Fibroblast of the aortic adventitia (primary cell): ENCODE results near the gene LCP1. TPM values are rescaled to one million over a fixed set of nuclear protein-coding genes. Genes with fewer than 3 reads are reported as not detected.
"Not testable (repeated sequence)": the region's sequence is repeated elsewhere in the genome, so short reads cannot be mapped to it uniquely, and the experiment has no call there.

Source experiments
- DNase-seq: peaks from one replicate; pipeline ENCODE4 v3.0.0-alpha.2; 2010; ENCODE audit warnings: low read depth
- H3K4me3 ChIP-seq: 2 replicates; pipeline ENCODE4 v1.5.1; 2011; ENCODE audit warnings: low read depth, mild to moderate bottlenecking, control low read depth, low read length, moderate library complexity
- CTCF ChIP-seq: IDR thresholded peaks from 2 replicates; pipeline ENCODE4 v1.5.1; 2011; ENCODE audit warnings: mild to moderate bottlenecking, low read length, control low read depth, inconsistent platforms; ENCODE audit not compliant: insufficient read depth
- total RNA-seq: library from RNA; depleted of rRNA; stranded (reverse); fragments of >200 nt; gene quantifications from 2 replicates; pipeline ENCODE4 v1.2.3, GENCODE V29; 2012; ENCODE audit warnings: low replicate concordance

Gene LCP1
- total RNA-seq, 1 donor = 0.99 TPM

DNA sequence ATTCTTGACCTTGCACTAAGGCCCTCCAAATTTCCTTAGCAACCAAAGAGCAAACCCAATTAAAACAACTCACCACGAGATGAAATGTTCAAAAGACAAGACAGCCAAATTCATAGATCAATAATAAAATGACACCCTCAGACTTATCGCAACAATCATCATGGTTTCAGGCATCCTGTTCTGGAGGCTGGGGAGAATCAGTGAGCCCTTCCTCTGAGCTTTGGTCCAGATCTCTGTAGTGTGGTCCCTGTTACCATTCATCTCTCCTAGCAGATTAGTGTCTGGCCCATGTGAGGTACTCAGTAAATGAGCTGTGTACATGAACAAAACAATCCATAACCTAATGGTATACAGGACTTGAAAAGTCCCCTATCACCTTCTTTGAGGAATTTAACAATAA lies 12.2 kb downstream of the LCP1 start:
- no peak for TF ChIP-seq CTCF
- DNase-seq = no peak
- H3K4me3 ChIP-seq = no peak overlapping the region

DNA sequence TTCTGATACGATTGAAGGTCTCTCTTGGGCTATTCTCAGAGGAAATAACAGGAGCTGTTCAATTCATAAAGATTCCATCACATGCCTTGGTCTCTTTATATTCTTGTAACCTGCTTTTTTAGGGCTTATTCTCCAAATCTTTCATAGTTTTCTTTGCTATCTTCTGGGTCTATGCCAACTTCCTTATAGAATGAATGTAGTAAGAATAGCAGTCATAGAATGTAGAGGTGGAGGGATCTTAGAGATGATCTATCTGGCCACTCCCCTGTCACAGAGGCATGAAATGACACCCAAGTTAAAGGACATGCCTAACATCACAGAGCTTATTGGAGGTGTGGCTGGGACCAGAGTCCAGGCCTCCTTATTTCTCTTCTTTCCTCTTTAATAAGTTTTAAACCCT lies 13.2 kb downstream of the LCP1 start:
- DNase-seq = no peak
- no peak overlapping the region for H3K4me3 ChIP-seq
- TF ChIP-seq CTCF = no peak

DNA sequence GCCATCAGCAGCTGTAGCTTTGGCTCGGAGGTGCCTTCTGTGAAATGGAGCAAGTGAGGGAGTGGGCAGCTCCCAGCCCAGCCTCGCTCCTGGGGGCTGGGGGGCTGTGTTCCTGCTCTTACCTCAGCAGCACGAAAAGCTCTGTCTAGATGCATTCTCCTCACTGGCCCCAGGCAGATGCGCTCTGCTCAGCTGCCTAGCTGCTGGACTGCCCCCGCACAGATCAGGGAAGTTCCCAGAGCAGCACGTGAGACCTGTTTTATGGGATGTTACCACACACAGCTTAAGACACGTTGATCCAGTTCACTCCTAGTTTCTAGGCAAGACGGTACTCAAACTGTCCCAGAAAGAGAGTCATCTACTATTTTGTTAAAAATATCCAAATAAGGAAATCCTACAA lies 13.6 kb downstream of the LCP1 start:
- TF ChIP-seq CTCF = no peak
- DNase-seq = no peak
- H3K4me3 ChIP-seq = no peak overlapping the region

- no peak for TF ChIP-seq CTCF
- H3K4me3 ChIP-seq = no peak overlapping the region
- DNase-seq = no peak
Measured at GRCh38 chr13:46166947-46167610, 14.9 kb downstream of the LCP1 start.

- no peak for TF ChIP-seq CTCF
- no peak overlapping the region for H3K4me3 ChIP-seq
- no peak for DNase-seq
Measured at GRCh38 chr13:46166224-46166584, 15.8 kb downstream of the LCP1 start.

GRCh38 chr13:46165485-46166223 lies 16.3 kb downstream of the LCP1 start:
- no peak for TF ChIP-seq CTCF
- DNase-seq = no peak
- H3K4me3 ChIP-seq = no peak overlapping the region

DNA sequence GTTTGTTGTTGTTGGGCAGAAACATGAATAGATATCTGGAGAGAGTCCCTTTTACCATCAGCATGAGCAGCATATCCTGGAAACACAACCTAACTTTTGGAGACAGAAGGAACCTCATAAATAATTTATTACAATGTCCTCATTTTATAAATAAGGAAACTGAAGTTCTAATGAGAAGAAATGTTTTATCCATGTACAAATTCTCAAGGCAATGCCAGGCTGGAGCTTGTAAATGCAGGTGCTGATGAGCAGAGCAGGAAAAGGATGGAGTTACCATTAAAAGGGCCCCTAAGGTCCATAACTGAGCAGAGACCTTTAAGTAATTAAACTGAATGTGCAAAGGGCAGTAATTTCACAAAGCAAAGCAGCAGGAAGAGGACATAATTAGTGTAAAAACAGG lies 17.3 kb downstream of the LCP1 start:
- DNase-seq = no peak
- H3K4me3 ChIP-seq = no peak overlapping the region
- TF ChIP-seq CTCF = no peak

DNA sequence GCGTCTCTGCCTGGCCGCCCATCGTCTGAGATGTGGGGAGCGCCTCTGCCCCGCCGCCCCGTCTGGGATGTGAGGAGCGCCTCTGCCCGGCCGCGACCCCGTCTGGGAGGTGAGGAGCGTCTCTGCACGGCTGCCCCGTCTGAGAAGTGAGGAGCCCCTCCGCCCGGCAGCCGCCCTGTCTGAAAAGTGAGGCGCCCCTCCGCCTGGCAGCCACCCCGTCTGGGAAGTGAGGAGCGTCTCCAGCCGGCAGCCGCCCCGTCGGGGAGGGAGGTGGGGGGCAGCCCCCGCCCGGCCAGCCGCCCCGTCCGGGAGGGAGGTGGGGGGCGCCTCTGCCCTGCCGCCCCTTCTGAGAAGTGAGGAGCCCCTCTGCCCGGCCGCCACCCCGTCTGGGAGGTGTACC lies 19.2 kb downstream of the LCP1 start:
- H3K4me3 ChIP-seq, DNase-seq: not testable (repeated sequence)
